NCI-H187 treated with DMSO at 0.1 percent for 48 hours (cell line): ENCODE results near the gene NRN1.
"Not testable (repeated sequence)": the region's sequence is repeated elsewhere in the genome, so short reads cannot be mapped to it uniquely, and the experiment has no call there.

Experiments
- DNase-seq: peaks from one replicate; lab custom pipeline; 2025; lab: John Stamatoyannopoulos, UW

The NRN1 gene

DNA sequence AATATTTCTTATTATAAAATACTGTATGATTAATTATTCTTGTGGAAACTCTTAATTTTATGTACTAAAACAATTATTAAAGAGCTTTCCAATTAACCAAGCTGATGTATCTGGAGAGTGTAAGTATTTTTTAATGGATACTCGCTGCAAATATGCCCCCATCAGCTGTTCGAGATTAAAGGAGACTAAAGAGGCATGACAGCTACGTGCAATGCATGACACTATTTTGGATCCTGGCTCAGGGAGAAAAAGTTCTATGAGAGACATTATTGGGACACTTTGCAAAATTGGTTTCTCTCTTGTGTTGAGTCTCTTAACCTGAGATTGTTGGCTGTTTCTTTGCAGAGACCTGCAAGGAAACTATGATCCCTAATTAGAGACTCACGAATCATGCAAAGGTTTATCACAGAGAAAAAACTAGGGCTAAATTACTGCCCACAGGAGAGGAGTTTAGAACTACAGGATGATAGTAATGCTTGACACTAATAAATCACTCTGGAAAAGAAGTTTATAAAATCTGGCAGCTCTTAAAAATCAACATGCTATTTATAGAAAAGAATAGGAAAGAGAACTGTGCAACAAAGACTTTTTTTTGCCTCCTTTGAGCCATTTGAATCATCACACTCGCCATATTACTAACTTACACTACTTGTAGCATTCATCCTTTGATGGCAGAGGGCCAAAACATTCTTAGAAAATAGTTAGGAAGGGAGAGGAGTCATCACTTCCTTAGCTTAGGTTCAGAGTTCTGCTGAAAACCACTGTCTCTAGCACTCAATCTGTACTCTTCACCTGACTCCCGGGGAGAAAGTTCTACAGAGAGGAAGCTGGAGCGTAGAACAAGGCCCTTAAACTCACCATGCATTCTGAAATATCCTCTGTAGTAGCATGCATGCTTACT, 25.3 kb downstream of the NRN1 start:
- DNase-seq = no peak

DNA sequence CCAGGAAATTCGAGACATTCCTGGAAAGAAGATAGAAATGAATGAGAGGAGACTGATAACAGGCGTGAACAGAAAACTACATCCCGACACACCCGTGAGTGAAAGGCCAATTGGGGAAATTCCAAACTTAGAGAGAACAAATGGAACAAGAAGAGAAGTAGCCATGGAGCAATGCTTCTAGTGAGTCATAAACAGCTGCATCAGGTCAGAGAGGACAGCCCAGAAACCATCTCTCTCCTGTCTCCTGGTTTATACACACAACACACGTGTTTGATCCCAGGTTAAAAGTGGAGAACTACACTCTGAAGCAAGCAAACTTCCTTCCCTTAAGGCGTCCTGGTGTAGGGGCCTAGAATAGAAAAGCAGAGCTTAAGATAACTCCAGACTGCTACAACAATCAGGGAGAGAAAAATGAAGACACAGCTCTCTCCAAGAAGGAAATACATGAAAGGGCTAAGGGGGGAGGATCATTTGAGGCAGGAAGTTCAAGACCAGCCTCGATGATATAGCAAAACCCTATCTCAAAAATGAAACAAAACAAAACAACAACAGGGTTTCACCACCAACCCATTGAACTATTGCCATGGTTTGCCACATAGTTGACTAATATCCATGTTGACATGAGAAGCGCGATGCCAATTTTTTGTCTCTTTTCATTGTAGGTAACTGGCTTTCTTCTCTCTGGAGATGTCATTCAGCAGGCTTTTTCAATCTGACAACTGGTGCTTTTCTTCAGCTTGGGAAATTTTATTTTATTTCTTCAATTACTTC, 26.9 kb downstream of the NRN1 start:
- DNase-seq = no peak

DNA sequence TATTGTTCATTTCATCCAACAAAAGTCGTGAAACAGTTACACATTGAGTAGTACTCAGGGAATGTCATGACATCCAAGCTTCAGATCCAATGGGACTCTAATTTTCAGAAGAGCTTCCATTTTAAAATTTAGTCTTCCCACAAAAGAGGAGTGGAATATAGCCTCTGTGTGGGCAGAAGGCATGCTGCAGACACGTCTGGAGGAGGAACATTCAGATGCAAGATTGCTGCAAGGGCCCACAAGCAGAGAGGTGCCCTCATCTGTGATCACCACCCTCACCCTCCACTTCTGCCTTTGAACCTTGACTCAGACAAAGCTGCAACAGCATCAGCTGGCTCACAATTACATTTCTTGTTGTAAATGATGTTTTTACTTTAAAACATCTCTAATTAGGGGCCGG, 29.9 kb downstream of the NRN1 start:
- DNase-seq = no peak

DNA sequence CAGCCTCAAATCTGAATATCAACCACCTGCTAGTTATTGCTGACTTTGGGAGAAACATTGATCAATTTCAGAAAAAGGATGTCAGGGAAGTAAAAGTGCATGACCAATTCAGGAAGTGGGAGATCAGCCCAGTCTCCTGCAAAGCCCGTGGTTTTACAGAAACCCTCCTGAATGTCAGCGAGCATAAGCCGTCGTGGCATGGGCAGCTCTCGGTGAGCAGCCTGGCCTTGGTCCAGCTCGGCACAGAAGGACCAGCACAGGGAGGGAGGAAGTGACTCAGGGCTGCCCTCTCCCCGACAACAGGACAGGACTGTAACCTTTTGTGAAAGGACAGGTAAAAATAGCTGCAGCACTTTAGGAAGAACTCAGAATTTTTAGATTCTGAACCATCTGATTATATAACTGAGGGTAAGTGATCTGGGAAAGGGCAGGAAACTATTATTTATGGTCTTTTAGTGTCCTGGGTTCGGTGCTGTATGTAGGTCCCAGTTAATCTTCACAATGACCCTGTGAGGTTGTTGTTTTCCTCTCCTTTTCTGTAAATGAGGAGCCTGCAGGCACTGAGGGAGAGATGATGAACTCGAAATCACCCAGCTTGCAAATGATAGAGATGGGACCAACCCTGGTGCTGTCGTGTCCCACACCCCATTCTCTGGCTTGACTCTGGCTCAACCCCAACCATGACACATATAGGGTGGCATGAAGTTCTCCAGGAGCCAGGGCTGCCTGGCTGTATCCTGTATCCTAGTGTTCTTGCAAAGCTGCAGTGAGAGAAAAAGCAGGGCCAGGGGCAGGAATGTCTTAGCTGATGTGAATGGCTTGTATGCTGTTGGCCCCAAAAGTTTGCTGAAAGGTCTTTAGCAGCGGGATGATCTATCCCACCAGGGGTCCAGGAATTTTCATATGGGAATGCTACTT, 37.6 kb downstream of the NRN1 start:
- DNase-seq = no peak

DNA sequence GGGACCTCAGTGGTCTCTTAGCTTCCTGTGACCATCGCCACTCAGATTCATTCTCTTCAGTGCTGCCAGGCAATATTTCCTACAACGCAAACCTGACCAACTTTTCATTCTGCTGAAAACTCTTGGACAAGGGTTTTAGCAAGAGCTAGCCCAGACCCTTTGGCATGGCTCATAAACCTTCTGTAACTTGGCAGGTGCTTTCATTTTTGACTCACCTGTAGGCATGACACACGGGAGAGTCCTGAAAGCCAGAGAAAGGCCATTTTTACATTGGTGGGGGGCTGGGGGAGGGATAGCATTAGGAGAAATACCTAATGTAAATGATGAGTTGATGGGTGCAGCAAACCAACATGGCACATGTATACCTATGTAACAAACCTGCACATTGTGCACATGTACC, 38.7 kb downstream of the NRN1 start:
- DNase-seq = not testable (repeated sequence)

DNA sequence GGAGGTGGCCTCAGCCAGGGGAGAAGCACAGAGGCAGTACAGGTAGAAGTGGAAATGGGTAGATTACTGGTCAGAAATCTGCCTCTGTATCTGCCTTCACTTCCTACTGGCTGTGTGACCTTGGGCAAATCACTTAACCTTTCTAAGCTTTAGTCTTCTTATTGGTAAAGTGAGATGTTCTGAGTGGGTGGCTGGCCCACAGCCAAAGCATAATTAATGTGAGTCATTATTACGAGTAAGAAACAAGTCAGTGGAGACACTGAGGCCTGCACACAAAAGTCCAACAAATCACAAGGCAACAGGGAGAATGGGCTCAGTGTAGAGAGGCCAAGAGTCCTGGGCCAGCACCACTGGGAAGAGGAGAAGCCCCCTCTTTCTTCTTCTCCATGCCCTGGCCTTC, 39.1 kb downstream of the NRN1 start:
- DNase-seq = no peak

DNA sequence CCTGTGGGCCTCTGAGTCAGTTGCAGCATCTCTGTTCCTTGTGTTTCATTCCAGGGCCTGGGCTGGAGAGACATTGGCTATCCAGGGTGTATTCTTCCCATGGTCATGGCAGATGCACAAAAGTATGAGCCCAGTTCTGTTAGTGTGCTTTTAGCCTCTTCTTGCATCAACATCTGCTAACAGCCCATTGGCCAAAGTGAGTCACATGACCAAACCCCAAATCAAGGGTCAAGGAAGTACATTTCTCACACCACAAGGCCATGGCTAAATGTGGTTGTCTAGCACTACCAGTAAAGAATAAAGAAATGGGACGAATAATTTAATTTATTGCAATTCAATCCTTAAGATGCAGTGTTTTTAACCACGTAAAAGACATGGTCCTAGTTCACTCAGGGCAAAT, 43.9 kb downstream of the NRN1 start:
- DNase-seq = no peak

DNA sequence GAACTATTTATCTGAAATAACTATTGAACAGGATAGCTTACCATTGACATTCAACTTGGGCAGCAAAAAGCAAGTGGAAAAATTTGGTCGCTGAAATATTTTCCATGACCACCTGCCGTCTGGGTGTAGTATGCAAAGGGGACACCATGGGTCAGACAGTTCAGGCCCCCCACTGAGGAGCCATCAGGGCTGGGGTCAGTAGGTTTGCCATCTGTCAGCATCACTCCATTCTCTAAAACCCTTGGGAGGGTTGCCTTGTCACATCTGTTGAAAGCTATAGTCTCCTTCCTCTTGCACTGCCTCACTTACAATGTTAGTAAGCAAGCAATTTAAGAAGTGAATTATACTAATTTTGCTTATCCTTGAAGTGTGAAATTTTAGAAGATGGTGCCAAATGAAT, 44.9 kb downstream of the NRN1 start:
- DNase-seq = no peak

DNA sequence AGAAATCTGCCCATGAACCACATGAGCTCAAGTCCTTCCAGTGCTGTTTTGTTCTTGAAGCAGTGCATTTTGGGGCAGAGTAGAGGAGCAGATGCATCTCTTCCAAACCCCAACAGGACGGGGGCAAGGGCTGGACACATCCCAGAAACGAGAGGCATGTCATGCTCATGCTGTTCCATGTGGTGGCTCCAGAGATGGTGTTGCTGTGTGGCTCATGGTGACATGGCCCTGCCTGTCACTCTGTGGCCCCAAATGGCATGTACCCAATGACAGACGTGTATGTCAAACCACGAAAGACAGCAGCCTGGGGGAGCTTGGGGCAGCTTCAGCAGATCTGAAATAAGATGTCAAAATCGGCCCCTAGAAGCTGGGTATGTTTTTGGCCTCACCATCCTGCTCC, 46.3 kb downstream of the NRN1 start:
- DNase-seq = no peak

DNA sequence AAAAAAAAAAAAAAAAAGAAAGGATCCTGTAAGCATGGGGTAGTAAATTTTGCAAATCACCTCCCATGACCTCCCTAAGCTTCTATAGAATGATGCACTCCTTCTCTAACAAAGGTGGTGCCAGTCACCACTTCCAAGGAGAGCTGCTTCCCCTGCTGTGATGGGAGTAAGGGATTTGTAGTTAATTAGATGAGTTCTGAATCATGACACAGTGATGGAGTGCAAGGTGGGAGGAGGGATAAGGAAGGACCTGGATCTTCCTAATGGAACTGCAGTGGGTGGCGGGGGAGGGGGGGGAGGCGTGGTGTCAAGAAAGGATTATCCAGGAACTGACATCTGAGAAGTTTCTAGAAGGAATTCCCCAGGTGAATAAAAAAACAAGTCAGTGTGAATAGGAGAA, 47.8 kb downstream of the NRN1 start:
- no peak for DNase-seq

DNA sequence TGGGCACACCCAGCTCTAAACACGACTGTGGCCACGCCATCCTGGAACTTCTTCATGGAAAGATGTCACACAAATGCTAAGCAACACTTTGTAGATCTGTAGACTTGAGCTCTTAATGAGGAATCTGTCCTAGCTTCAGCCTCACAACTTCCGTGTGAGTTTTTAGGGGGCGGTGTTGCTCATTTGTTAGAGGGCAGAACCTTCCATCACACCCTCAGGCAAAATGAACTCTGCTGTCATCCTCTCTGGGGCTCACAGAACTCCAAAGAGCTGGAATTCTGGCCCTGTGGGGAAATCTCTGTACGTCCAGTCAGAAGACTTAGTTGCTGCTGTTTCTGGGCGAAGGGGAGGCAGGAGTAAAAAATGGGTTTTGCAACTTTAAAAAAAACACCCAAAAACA, 49.8 kb downstream of the NRN1 start:
- no peak for DNase-seq

DNA sequence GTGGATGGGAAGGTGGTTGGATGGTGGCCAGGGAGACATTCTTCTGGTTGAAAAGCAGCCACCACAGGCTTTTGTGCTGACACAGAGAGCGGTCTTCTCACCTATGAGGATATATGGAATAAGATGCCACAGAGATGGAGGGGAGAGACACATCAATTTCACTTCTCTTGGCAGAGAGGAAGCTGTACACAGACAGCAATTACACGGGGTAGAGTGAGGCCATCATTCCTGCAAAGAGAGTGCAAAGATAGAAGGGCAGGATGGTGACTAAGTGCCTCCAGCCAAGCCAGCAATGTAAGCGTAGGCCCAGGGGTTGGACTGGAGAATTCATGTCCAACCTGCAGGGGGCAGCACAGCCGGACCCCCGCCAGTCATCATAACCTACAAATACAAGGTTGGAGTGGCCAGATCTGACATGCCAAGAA, 56.4 kb downstream of the NRN1 start:
- no peak for DNase-seq
